IMR-90 (cell line): Measurements from ENCODE around the gene GPN1. TPM values are rescaled to one million over a fixed set of nuclear protein-coding genes. Genes with fewer than 3 reads are reported as not detected.

Experiments
- ATAC-seq: fragments of 200-7000 bp; cut with Tn5 transposase; 2 replicates; pipeline ENCODE4 v1.9.1; 2020; ENCODE audit warnings: low read depth, mild to moderate bottlenecking, moderate library complexity
- BruUV-seq: library from RNA; stranded (reverse); fragments of 400-500 nt; replicated peaks from 2 replicates; lab custom pipeline; 2021; lab: Mats Ljungman, UMichigan
- CTCF ChIA-PET: fragments of 300-600 bp; formaldehyde crosslinking; extraction: SDS; loops from one replicate; lab custom pipeline; 2021; ENCODE audit warnings: antibody characterized with exemption; lab: Yijun Ruan, JAX
- POLR2A ChIA-PET: fragments of 300-600 bp; sonication (Branson Sonifier 250); formaldehyde crosslinking; loops from one replicate; lab custom pipeline; 2022; ENCODE audit warnings: antibody characterized with exemption; ENCODE audit not compliant: unreplicated experiment; lab: Charles Lee
- DNase-seq: peaks from one replicate; pipeline ENCODE4 v3.0.0; 2013
- H2AFZ ChIP-seq: replicated peaks from 2 replicates; pipeline ENCODE3; 2013; ENCODE audit warnings: low read length, mild to moderate bottlenecking; ENCODE audit not compliant: poor library complexity
- H2AK5ac ChIP-seq: 2 replicates; pipeline ENCODE4 v1.6.1; 2013; ENCODE audit warnings: low read depth, low read length, inconsistent platforms
- H2AK9ac ChIP-seq: replicated peaks from 2 replicates; pipeline ENCODE3; 2013; ENCODE audit warnings: mild to moderate bottlenecking, low read depth, low read length, moderate library complexity; ENCODE audit not compliant: poor library complexity
- H2BK120ac ChIP-seq: 2 replicates; pipeline ENCODE4 v1.6.1; 2013; ENCODE audit warnings: low read depth, low read length, inconsistent platforms
- H2BK15ac ChIP-seq: 3 replicates; pipeline ENCODE4 v1.6.1; 2013; ENCODE audit warnings: low read depth, low read length, inconsistent platforms
- H2BK20ac ChIP-seq: 2 replicates; pipeline ENCODE4 v1.6.1; 2013; ENCODE audit warnings: low read depth, mild to moderate bottlenecking, inconsistent platforms, low read length, moderate library complexity
- H2BK5ac ChIP-seq: 2 replicates; pipeline ENCODE4 v1.6.1; 2013; ENCODE audit warnings: mild to moderate bottlenecking, low read depth, low read length, inconsistent platforms; ENCODE audit not compliant: poor library complexity, severe bottlenecking
- H3K14ac ChIP-seq: replicated peaks from 2 replicates; pipeline ENCODE4 v1.6.1; 2013; ENCODE audit warnings: low read depth, low read length, inconsistent platforms
- H3K18ac ChIP-seq: 2 replicates; pipeline ENCODE4 v1.6.1; 2013; ENCODE audit warnings: low read depth, low read length, control low read depth
- H3K23ac ChIP-seq: 2 replicates; pipeline ENCODE4 v1.6.1; 2013; ENCODE audit warnings: low read depth, low read length, inconsistent platforms
- H3K27ac ChIP-seq: 2 replicates; pipeline ENCODE4 v1.5.1; 2013; ENCODE audit warnings: mild to moderate bottlenecking, control low read depth, low read length; ENCODE audit not compliant: insufficient read depth
- H3K27me3 ChIP-seq: 2 replicates; pipeline ENCODE4 v1.6.1; 2013; ENCODE audit warnings: low read length; ENCODE audit not compliant: control insufficient read depth, insufficient read depth
- H3K36me3 ChIP-seq: 2 replicates; pipeline ENCODE4 v1.6.1; 2013; ENCODE audit warnings: low read length, mixed read lengths; ENCODE audit not compliant: control insufficient read depth, insufficient read depth
- H3K4ac ChIP-seq: 2 replicates; pipeline ENCODE4 v1.6.1; 2013; ENCODE audit warnings: low read depth, low read length, inconsistent platforms
- H3K4me1 ChIP-seq: 2 replicates; pipeline ENCODE4 v1.6.1; 2013; ENCODE audit warnings: low read length, mixed read lengths; ENCODE audit not compliant: control insufficient read depth, insufficient read depth
- H3K4me2 ChIP-seq: 2 replicates; pipeline ENCODE4 v1.6.1; 2013; ENCODE audit warnings: low read depth, mild to moderate bottlenecking, control low read depth, low read length, moderate library complexity
- H3K4me3 ChIP-seq: 2 replicates; pipeline ENCODE4 v1.5.1; 2013; ENCODE audit warnings: low read depth, mild to moderate bottlenecking, control low read depth, low read length, moderate library complexity; ENCODE audit not compliant: insufficient read depth
- H3K56ac ChIP-seq: 2 replicates; pipeline ENCODE4 v1.6.1; 2013; ENCODE audit warnings: low read length, inconsistent platforms; ENCODE audit not compliant: insufficient read depth; ENCODE audit errors: extremely low read depth
- H3K79me1 ChIP-seq, 2 experiments: 2 replicates each; pipeline ENCODE4 v1.6.1; 2013; ENCODE audit warnings: low read length in 2 of 2, inconsistent platforms in 1 of 2, low read depth in 1 of 2
- H3K9ac ChIP-seq: 2 replicates; pipeline ENCODE4 v1.6.1; 2013; ENCODE audit warnings: low read depth, low read length, control low read depth
- H3K9me1 ChIP-seq: 2 replicates; pipeline ENCODE4 v1.6.1; 2013; ENCODE audit warnings: low read length, inconsistent platforms; ENCODE audit not compliant: insufficient read depth
- H3K9me3 ChIP-seq: 2 replicates; pipeline ENCODE4 v1.6.1; 2013; ENCODE audit warnings: low read length; ENCODE audit not compliant: control insufficient read depth, insufficient read depth
- H4K20me1 ChIP-seq: 2 replicates; pipeline ENCODE4 v1.6.1; 2013; ENCODE audit warnings: low read length, inconsistent platforms; ENCODE audit not compliant: insufficient read depth
- H4K5ac ChIP-seq: 2 replicates; pipeline ENCODE4 v1.6.1; 2013; ENCODE audit warnings: mild to moderate bottlenecking, low read depth, low read length, control low read depth
- H4K8ac ChIP-seq, 2 experiments: 2 replicates each; pipeline ENCODE4 v1.6.1; 2013; ENCODE audit warnings: low read depth in 2 of 2, low read length in 2 of 2, control low read depth in 1 of 2, inconsistent platforms in 1 of 2
- H4K91ac ChIP-seq: 2 replicates; pipeline ENCODE4 v1.6.1; 2013; ENCODE audit warnings: low read depth, low read length, inconsistent platforms; ENCODE audit not compliant: insufficient read depth
- BHLHE40 ChIP-seq: fragments of 150-350 bp; IDR thresholded peaks from 2 replicates; pipeline ENCODE4 v1.6.1; 2016; ENCODE audit warnings: mild to moderate bottlenecking, low read depth, low read length
- CEBPB ChIP-seq: IDR thresholded peaks from 2 replicates; pipeline ENCODE4 v1.6.1; 2012; ENCODE audit warnings: low read depth, low read length, improper control_type of control experiment
- CHD1 ChIP-seq: IDR thresholded peaks from 2 replicates; pipeline ENCODE4 v1.6.1; 2012; ENCODE audit warnings: low read depth, low read length, improper control_type of control experiment
- CTCF ChIP-seq: conservative IDR thresholded peaks from 2 replicates; pipeline ENCODE4 v1.5.1; 2012; ENCODE audit warnings: mild to moderate bottlenecking, low read depth, low read length, improper control_type of control experiment
- ELK1 ChIP-seq: fragments of 150-350 bp; IDR thresholded peaks from 2 replicates; pipeline ENCODE4 v1.6.1; 2016; ENCODE audit warnings: low read depth, mild to moderate bottlenecking, low read length, moderate library complexity, borderline replicate concordance
- FOS ChIP-seq: fragments of 150-350 bp; IDR thresholded peaks from 2 replicates; pipeline ENCODE4 v1.6.1; 2016; ENCODE audit warnings: low read depth, low read length
- MAFK ChIP-seq: IDR thresholded peaks from 2 replicates; pipeline ENCODE4 v1.6.1; 2012; ENCODE audit warnings: low read depth, low read length, improper control_type of control experiment
- MAZ ChIP-seq: IDR thresholded peaks from 2 replicates; pipeline ENCODE4 v1.6.1; 2012; ENCODE audit warnings: low read depth, mild to moderate bottlenecking, low read length, improper control_type of control experiment, moderate library complexity, borderline replicate concordance
- MXI1 ChIP-seq: IDR thresholded peaks from 2 replicates; pipeline ENCODE4 v1.6.1; 2012; ENCODE audit warnings: low read depth, mild to moderate bottlenecking, low read length, moderate library complexity, borderline replicate concordance
- NFE2L2 ChIP-seq: fragments of 150-350 bp; IDR thresholded peaks from 2 replicates; pipeline ENCODE4 v1.6.1; 2016; ENCODE audit warnings: low read depth, mild to moderate bottlenecking, low read length
- POLR2A ChIP-seq: IDR thresholded peaks from 2 replicates; pipeline ENCODE4 v1.6.1; 2012; ENCODE audit warnings: mild to moderate bottlenecking, low read depth, low read length
- RAD21 ChIP-seq: IDR thresholded peaks from 2 replicates; pipeline ENCODE4 v1.6.1; 2012; ENCODE audit warnings: low read length, improper control_type of control experiment
- RCOR1 ChIP-seq: IDR thresholded peaks from 2 replicates; pipeline ENCODE4 v1.6.1; 2012; ENCODE audit warnings: mild to moderate bottlenecking, low read length, improper control_type of control experiment; ENCODE audit not compliant: insufficient replicate concordance
- RFX5 ChIP-seq: IDR thresholded peaks from 2 replicates; pipeline ENCODE4 v1.8.0; 2012; ENCODE audit warnings: low read depth, mild to moderate bottlenecking, low read length, moderate library complexity
- SMC3 ChIP-seq: fragments of 150-350 bp; IDR thresholded peaks from 2 replicates; pipeline ENCODE4 v1.6.1; 2016; ENCODE audit warnings: low read depth, mild to moderate bottlenecking, antibody characterized with exemption, low read length, moderate library complexity
- USF2 ChIP-seq: fragments of 150-350 bp; IDR thresholded peaks from 2 replicates; pipeline ENCODE4 v1.6.1; 2017; ENCODE audit warnings: mild to moderate bottlenecking, antibody characterized with exemption, low read length, low read depth
- whole genome bisulfite sequencing, 2 experiments: methylation state at CpG; one replicate each; pipeline versions ENCODE4 v1.1.5 to v1.1.7; 2013; ENCODE audit warnings: missing lambda C conversion rate in 2 of 2; ENCODE audit not compliant: insufficient read length in 1 of 2; ENCODE audit errors: extremely low coverage in 2 of 2; 5-methylcytosine and 5-hydroxymethylcytosine counted together
- dilution Hi-C: fragments of 300-500 bp; cut with HindIII; formaldehyde crosslinking; loops from one replicate; pipeline ENCODE4 v1.14.3; 2018; ENCODE audit warnings: low sequenced_read_pairs; ENCODE audit not compliant: unreplicated experiment
- in situ Hi-C: fragments of 300-500 bp; cut with MboI; formaldehyde crosslinking; loops from 3 replicates; pipeline ENCODE4 v1.14.3; 2019; ENCODE audit warnings: low sequenced_read_pairs, inconsistent platforms, mixed read lengths
- intact Hi-C: fragments of 100-400 bp; cut with micrococcal nuclease; formaldehyde crosslinking; loops from 2 replicates; pipeline ENCODE4 v1.10.0; 2022
- polyA plus RNA-seq, 3 experiments: library from polyadenylated mRNA; depleted of rRNA; stranded (reverse); fragments of >200 nt; gene quantifications; 2 replicates each; pipeline ENCODE4 v1.2.3, GENCODE V29; 2012; ENCODE audit warnings: low replicate concordance in 1 of 3
- total RNA-seq: library from RNA; depleted of rRNA; stranded (reverse); fragments of >200 nt; gene quantifications from 2 replicates; pipeline ENCODE4 v1.2.3, GENCODE V29; 2012

GPN1 gene
- total and polyA plus RNA-seq, 2 of the 4 experiments (the other 2 are of a cell fraction): 37.8 to 63.8 TPM

GRCh38 chr2:27671235-27671634 is 42.4 kb downstream of the GPN1 start:
- Histone ChIP-seq H3K4me1 (no peaks in the 10 kb centered on the region), H2AFZ (no peak overlapping the region), H2BK120ac (no peak overlapping the region), H3K4me3 (no peak overlapping the region), H2BK5ac (no peak overlapping the region), H3K9me1 (no peaks in the 10 kb centered on the region), H3K23ac (no peak overlapping the region), H3K56ac (no peak overlapping the region), H4K20me1 (no peaks in the 10 kb centered on the region), H3K14ac (no peak overlapping the region), H3K9me3 (no peaks in the 10 kb centered on the region), H3K79me1 (peaks cover 0 to 2% of the 10 kb centered on the region in 2 experiments; a peak in 1 of 4 replicates), H4K91ac (no peak overlapping the region), H2BK20ac (no peak overlapping the region), H4K5ac (no peak overlapping the region), H2AK5ac (no peak overlapping the region), H3K36me3 (peaks cover 20% of the 10 kb centered on the region), H3K27me3 (no peaks in the 10 kb centered on the region), H3K9ac (no peak overlapping the region), H3K4me2 (no peak overlapping the region), H2AK9ac (no peak overlapping the region), H3K4ac (no peak overlapping the region), H3K27ac (no peak overlapping the region), H4K8ac (no peak overlapping the region), H2BK15ac (no peak overlapping the region), H3K18ac (no peak overlapping the region)
- DNase-seq (no peak), ATAC-seq (no peak)
- ChIA-PET POLR2A (no interaction called here), CTCF (no interaction called here)
- TF ChIP-seq RFX5 (no peak), ELK1 (no peak), SMC3 (no peak), RCOR1 (no peak), BHLHE40 (no peak), USF2 (no peak), MAFK (no peak), MAZ (no peak), NFE2L2 (no peak), CEBPB (no peak), MXI1 (no peak), POLR2A (no peak), FOS (no peak), RAD21 (no peak), CTCF (no peak), CHD1 (no peak)
- no CpG with 5 or more reads among the region's 4 CpGs for WGBS, 2 experiments
- in situ Hi-C loops: no loop called here
- no TSS peak for BruUV-seq
- intact Hi-C loops: no loop called here
- dilution Hi-C loops: no loop called here
